Pancreas (tissue), 10 donors: Measurements from ENCODE around the gene PLPP4. TPM values are rescaled to one million over a fixed set of nuclear protein-coding genes. Genes with fewer than 3 reads are reported as not detected.

Source experiments
- ATAC-seq, 4 donors: fragments of 200-7000 bp; cut with Tn5 transposase; one replicate each; pipeline versions ENCODE4 v1.8.0 to v1.9.1; 2020; ENCODE audit warnings: mild to moderate bottlenecking in 4 of 4, moderate library complexity in 4 of 4
- DNase-seq, 6 donors: peaks; one replicate each; pipeline ENCODE4 v3.0.0-alpha.2; 2020
- FAIRE-seq: peaks from 2 replicates; lab custom pipeline; 2012; peaks lifted over from hg19 to GRCh38; lab: Jason Lieb, UNC
- H3K27ac ChIP-seq, 4 donors: fragments of 200-600 bp; sonication (generic); 1 replicate in 3 of 4; 2 replicates in 1 of 4; pipeline versions ENCODE4 v1.5.0 to v1.8.0; 2020
- H3K27me3 ChIP-seq, 4 donors: fragments of 200-600 bp; one replicate each; pipeline ENCODE4 v1.8.0; 2021
- H3K36me3 ChIP-seq, 3 donors: fragments of 200-600 bp; sonication (generic) in 1 of 3; one replicate each; pipeline versions ENCODE4 v1.5.0 to v1.8.0; 2020 to 2021
- H3K4me1 ChIP-seq, 3 donors: fragments of 200-600 bp; one replicate each; pipeline ENCODE4 v1.8.0; 2021
- H3K4me3 ChIP-seq, 4 donors: fragments of 200-600 bp; sonication (generic) in 2 of 4; one replicate each; pipeline versions ENCODE4 v1.5.0 to v1.8.0; 2020 to 2021
- H3K9me3 ChIP-seq, 4 donors: fragments of 200-600 bp; one replicate each; pipeline ENCODE4 v1.8.0; 2021
- WGBS, 2 donors: extraction: QIAGEN DNeasy Blood & Tissue Kit; methylation state at CpG; one replicate each; pipeline ENCODE4 v1.1.7; 2013; 5-methylcytosine and 5-hydroxymethylcytosine counted together
- intact Hi-C, 3 donors: fragments of 100-400 bp; cut with DNase I; formaldehyde crosslinking; loops; one replicate each; pipeline versions ENCODE4 v1.11.1 to v1.14.2; 2022
- polyA plus RNA-seq, 2 donors: library from polyadenylated mRNA; stranded (reverse); fragments of 200-250 nt; gene quantifications; one replicate each; pipeline ENCODE4 v1.2.3, GENCODE V29; 2013
- total RNA-seq, 6 donors: library from RNA; stranded (reverse); fragmentation: NEBNext Ultra II Directional in 4 of 6; extraction: Animal tissue kit (Norgen Biotek cat#: 25700) in 4 of 6; gene quantifications; one replicate each; pipeline versions ENCODE4 v1.2.1 to v1.2.4, GENCODE V29; 2021 to 2023
- TF ChIP-seq, protein P1 (sequence below), 4 donors: fragments of 200-600 bp; sonication (generic) in 3 of 4; IDR thresholded peaks; one replicate each; pipeline versions ENCODE4 v1.5.0 to v1.8.0; 2021; ENCODE audit warnings: antibody characterized with exemption in 4 of 4
- donor health status: healthy with polysubstance abuse.
- donor health status: DM: no; HTN: no; CAD: no; lungs with moderate emphysema.
- donor health status: DM: no; HTN: no; CAD: no.
- donor health status: control.
- donor health status: control.
- donor health status: Bipolar disorder and iron deficiency.
- donor health status: DM: yes; HTN: yes; CAD: no.
- donor health status: DM: no; HTN: no; CAD: no.
- donor health status: DM: no; HTN: no; CAD: no.
- donor health status: DM: yes; HTN: yes; CAD: no.

Gene PLPP4
- total and polyA plus RNA-seq, 8 donors = 0.07 to 1.7 (median 0.08) TPM; not detected in 5

DNA sequence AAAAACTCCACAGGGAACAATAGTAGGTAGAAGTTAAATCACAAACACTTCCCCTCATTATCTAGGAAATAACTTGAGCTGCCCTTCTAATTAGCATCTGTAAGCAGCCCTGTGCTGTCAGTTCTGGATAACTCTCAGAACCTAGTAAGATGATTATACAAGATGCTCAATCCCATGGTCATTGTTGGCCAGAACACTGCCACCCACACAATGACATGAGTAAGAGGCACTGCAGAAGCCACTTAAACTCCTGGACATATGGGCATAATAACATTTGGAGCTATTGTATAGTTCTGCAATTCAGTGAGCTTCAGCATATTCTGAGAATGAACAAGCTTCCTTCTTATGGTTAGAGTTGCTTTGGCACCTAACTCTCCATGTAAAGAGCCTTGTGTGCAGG lies 153.8 kb downstream of the PLPP4 start:
- Histone ChIP-seq H3K27me3 (peaks cover 0 to 6% (median 1%) of the 10 kb centered on the region in 4 donors), H3K4me3 (no peak overlapping the region), H3K27ac (no peak overlapping the region), H3K9me3 (peaks cover 0 to 3% (median 0%) of the 10 kb centered on the region in 4 donors), H3K4me1 (no peaks in the 10 kb centered on the region), H3K36me3 (no peaks in the 10 kb centered on the region)
- FAIRE-seq = no peak
- DNase-seq = no peak
- no peak for ATAC-seq
- TF ChIP-seq, protein P1, sequence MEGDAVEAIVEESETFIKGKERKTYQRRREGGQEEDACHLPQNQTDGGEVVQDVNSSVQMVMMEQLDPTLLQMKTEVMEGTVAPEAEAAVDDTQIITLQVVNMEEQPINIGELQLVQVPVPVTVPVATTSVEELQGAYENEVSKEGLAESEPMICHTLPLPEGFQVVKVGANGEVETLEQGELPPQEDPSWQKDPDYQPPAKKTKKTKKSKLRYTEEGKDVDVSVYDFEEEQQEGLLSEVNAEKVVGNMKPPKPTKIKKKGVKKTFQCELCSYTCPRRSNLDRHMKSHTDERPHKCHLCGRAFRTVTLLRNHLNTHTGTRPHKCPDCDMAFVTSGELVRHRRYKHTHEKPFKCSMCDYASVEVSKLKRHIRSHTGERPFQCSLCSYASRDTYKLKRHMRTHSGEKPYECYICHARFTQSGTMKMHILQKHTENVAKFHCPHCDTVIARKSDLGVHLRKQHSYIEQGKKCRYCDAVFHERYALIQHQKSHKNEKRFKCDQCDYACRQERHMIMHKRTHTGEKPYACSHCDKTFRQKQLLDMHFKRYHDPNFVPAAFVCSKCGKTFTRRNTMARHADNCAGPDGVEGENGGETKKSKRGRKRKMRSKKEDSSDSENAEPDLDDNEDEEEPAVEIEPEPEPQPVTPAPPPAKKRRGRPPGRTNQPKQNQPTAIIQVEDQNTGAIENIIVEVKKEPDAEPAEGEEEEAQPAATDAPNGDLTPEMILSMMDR (IDR thresholded peaks at IDR 0.05) = no peak
- intact Hi-C loops = no loop called here

DNA sequence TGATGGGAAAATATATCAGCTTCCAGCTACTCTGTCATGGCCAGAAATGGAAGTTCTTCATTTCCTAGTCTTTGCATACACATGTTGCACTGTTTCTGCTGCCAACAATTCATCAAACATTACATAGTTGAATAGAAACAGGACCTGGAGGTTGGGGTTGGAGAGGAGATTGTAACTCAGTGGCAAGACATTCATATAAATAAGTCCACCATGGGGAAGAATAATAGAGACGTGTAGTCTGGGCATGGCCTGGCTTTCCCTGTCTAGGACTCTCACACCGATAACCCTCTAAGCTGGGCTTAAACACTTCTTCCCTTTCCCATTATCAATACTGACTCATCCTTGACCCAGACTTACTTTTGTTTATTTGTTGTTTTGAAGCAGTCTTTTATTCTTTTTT lies 155.7 kb downstream of the PLPP4 start:
- intact Hi-C loops = no loop called here
- Histone ChIP-seq H3K27me3 (peaks cover 0 to 6% (median 2%) of the 10 kb centered on the region in 4 donors), H3K4me3 (no peak overlapping the region), H3K9me3 (peaks cover 0 to 3% (median 0%) of the 10 kb centered on the region in 4 donors), H3K36me3 (no peaks in the 10 kb centered on the region), H3K4me1 (no peaks in the 10 kb centered on the region), H3K27ac (no peak overlapping the region)
- FAIRE-seq = no peak
- WGBS, 2 donors = 59 to 68% methylated on average over 2 of the region's 2 CpGs
- ATAC-seq = no peak
- no peak for DNase-seq
- TF ChIP-seq, protein P1 (IDR thresholded peaks at IDR 0.05) = no peak

DNA sequence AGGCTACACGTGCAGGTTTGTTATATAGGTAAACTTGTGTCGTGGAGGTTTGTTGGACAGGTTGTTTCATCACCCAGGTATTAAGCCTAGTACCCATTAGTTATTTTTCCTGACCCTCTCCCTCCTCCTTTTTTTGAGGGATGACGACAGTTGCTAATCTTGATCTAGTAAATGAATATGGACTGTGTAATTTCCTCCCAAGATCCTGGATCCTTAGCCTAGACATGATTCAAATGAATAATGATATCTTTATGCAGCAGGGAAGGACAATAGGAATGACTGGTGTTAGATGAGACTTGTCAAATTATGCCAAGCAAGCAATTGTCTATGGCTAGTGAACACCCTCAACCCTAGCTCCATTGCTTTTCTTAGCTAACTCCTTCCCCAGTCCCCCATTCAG lies 156.2 kb downstream of the PLPP4 start:
- H3K27ac ChIP-seq = no peak overlapping the region
- no peaks in the 10 kb centered on the region for H3K36me3 ChIP-seq
- ATAC-seq (no peak), FAIRE-seq (no peak), DNase-seq (no peak)
- TF ChIP-seq, protein P1 (IDR thresholded peaks at IDR 0.05) = no peak
- intact Hi-C loops = no loop called here
- no peak overlapping the region for H3K4me3 ChIP-seq
- no peaks in the 10 kb centered on the region for H3K4me1 ChIP-seq
- H3K27me3 ChIP-seq = peaks cover 0 to 6% (median 2%) of the 10 kb centered on the region in 4 donors
- peaks cover 0 to 3% (median 0%) of the 10 kb centered on the region in 4 donors for H3K9me3 ChIP-seq
- 44 to 54% methylated on average over 3 of the region's 3 CpGs for WGBS, 2 donors

DNA sequence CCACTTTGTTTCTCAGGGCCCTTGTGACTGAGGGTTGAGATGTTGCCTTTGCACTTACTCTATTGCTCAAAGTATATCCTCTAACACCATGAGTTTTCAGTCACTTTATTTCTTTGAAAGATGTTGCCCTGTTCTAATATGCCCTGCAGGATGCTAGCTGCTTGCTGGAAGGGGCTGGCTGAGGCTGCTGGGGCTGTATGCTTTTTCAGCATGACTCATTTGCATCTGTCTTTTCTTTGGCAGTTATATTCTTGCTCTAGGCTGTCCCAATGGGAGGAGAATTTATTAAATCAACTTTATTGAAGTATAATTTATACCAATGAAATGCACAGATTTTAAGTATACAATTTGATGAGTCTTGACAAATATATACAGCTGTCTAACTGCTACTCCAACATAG lies 157.7 kb downstream of the PLPP4 start:
- Histone ChIP-seq H3K4me3 (no peak overlapping the region), H3K4me1 (no peaks in the 10 kb centered on the region), H3K27ac (no peak overlapping the region), H3K36me3 (no peaks in the 10 kb centered on the region), H3K27me3 (peaks cover 0 to 3% (median 0%) of the 10 kb centered on the region in 4 donors), H3K9me3 (peaks cover 0 to 3% (median 0%) of the 10 kb centered on the region in 4 donors)
- ATAC-seq = no peak
- no peak for FAIRE-seq
- TF ChIP-seq, protein P1 (IDR thresholded peaks at IDR 0.05) = no peak
- no peak for DNase-seq
- intact Hi-C loops = no loop called here

DNA sequence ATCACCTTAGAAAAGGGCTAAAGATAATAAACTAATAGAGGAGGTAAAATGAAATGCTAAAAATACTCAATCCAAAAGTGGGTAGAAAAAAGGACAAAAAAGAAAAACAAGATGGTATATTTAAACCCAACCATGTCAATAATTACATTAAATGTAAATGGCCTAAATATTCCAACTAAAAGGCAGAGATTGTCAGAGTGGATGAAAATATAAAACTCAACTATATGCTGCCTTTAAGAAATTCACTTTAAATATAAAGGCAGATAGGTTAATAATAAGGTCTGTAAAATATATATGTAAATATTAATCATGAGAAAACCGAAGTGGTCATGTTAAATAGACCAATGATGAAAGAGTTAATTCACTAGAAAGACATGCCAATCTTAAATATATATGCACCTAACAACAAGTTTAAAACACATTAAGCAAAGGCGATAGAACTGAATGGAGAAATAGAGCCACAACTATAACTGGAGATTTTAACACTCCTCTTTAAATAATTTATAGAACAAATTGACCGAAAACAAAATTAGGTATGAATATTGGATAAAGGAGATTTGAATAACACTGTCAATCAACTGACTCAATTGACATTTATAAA lies 159.4 kb downstream of the PLPP4 start:
- Histone ChIP-seq H3K4me1 (no peaks in the 10 kb centered on the region), H3K9me3 (peaks cover 0 to 3% (median 0%) of the 10 kb centered on the region in 4 donors), H3K4me3 (no peak overlapping the region), H3K27me3 (peaks cover 0 to 3% (median 0%) of the 10 kb centered on the region in 4 donors), H3K36me3 (no peaks in the 10 kb centered on the region), H3K27ac (no peak overlapping the region)
- TF ChIP-seq, protein P1 (IDR thresholded peaks at IDR 0.05) = no peak
- ATAC-seq (no peak), DNase-seq (no peak), FAIRE-seq (no peak)
- intact Hi-C loops = no loop called here
- WGBS, 2 donors = 41 to 46% methylated on average over 3 of the region's 3 CpGs
